Activated naive CD4-positive, alpha-beta T cell treated with anti-CD3 and anti-CD28 coated beads, Interleukin-2, amount 50 U/mL, for 24 hours (primary cell): ENCODE results near the gene CKAP4.

Experiments
- H3K27ac Mint-ChIP-seq: one replicate; pipeline ENCODE4 v1.8.0; 2021; ENCODE audit warnings: mild to moderate bottlenecking, mixed read lengths
- H3K27me3 Mint-ChIP-seq: one replicate; pipeline ENCODE4 v1.8.0; 2021; ENCODE audit warnings: mixed read lengths
- H3K36me3 Mint-ChIP-seq: one replicate; pipeline ENCODE4 v1.8.0; 2021; ENCODE audit warnings: mixed read lengths
- H3K4me1 Mint-ChIP-seq: one replicate; pipeline ENCODE4 v1.8.0; 2021; ENCODE audit warnings: mixed read lengths
- H3K4me3 Mint-ChIP-seq: one replicate; pipeline ENCODE4 v1.8.0; 2021; ENCODE audit warnings: mild to moderate bottlenecking, mixed read lengths
- H3K9me3 Mint-ChIP-seq: one replicate; pipeline ENCODE4 v1.8.0; 2021; ENCODE audit warnings: mixed read lengths

Gene CKAP4

GRCh38 chr12:106255952-106256351 is 8.1 kb upstream of the CKAP4 start:
- no peaks in the 10 kb centered on the region for H3K36me3 Mint-ChIP-seq
- H3K9me3 Mint-ChIP-seq, result no peaks in the 10 kb centered on the region
- H3K27ac Mint-ChIP-seq, result no peak overlapping the region
- H3K4me3 Mint-ChIP-seq, result no peak overlapping the region
- H3K4me1 Mint-ChIP-seq, result no peaks in the 10 kb centered on the region
- H3K27me3 Mint-ChIP-seq, result no peaks in the 10 kb centered on the region

GRCh38 chr12:106255493-106255892 is 7.7 kb upstream of the CKAP4 start:
- no peak overlapping the region for H3K4me3 Mint-ChIP-seq
- no peak overlapping the region for H3K27ac Mint-ChIP-seq
- no peaks in the 10 kb centered on the region for H3K27me3 Mint-ChIP-seq
- H3K36me3 Mint-ChIP-seq, result no peaks in the 10 kb centered on the region
- H3K4me1 Mint-ChIP-seq, result no peaks in the 10 kb centered on the region
- no peaks in the 10 kb centered on the region for H3K9me3 Mint-ChIP-seq

GRCh38 chr12:106254724-106255123 is 6.9 kb upstream of the CKAP4 start:
- H3K27me3 Mint-ChIP-seq, result no peaks in the 10 kb centered on the region

GRCh38 chr12:106251631-106252455 is 4.0 kb upstream of the CKAP4 start:
- Mint-ChIP-seq H3K27me3 (no peaks in the 10 kb centered on the region), H3K36me3 (no peaks in the 10 kb centered on the region), H3K9me3 (no peaks in the 10 kb centered on the region), H3K4me3 (no peak overlapping the region), H3K4me1 (peaks cover 12% of the 10 kb centered on the region), H3K27ac (no peak overlapping the region)

More at GRCh38 chr12:106254724-106255123, 6.9 kb upstream of the CKAP4 start:
- peaks cover 3% of the 10 kb centered on the region for H3K4me1 Mint-ChIP-seq
- H3K27ac Mint-ChIP-seq, result no peak overlapping the region
- no peaks in the 10 kb centered on the region for H3K9me3 Mint-ChIP-seq
- H3K4me3 Mint-ChIP-seq, result no peak overlapping the region
- H3K36me3 Mint-ChIP-seq, result no peaks in the 10 kb centered on the region

- Mint-ChIP-seq H3K9me3 (no peaks in the 10 kb centered on the region), H3K4me1 (peaks cover 31% of the 10 kb centered on the region), H3K27ac (peak overlapping the region; percentile 66), H3K27me3 (no peaks in the 10 kb centered on the region), H3K36me3 (no peaks in the 10 kb centered on the region), H3K4me3 (peak overlapping the region; percentile 84)
These were observed 1.8 kb upstream of the CKAP4 start for GRCh38 chr12:106249411-106250135.

- Mint-ChIP-seq H3K4me3 (peak overlapping the region; percentile 84), H3K36me3 (no peaks in the 10 kb centered on the region), H3K9me3 (no peaks in the 10 kb centered on the region), H3K27ac (peak overlapping the region; percentile 91), H3K4me1 (peaks cover 31% of the 10 kb centered on the region), H3K27me3 (no peaks in the 10 kb centered on the region)
These were observed 1.1 kb upstream of the CKAP4 start for GRCh38 chr12:106248846-106249371.

GRCh38 chr12:106248312-106248845 is 559 bp upstream of the CKAP4 start:
- H3K27me3 Mint-ChIP-seq, result no peaks in the 10 kb centered on the region
- H3K36me3 Mint-ChIP-seq, result no peaks in the 10 kb centered on the region
- peaks cover 33% of the 10 kb centered on the region for H3K4me1 Mint-ChIP-seq
- H3K4me3 Mint-ChIP-seq, result peak overlapping the region; percentile 84
- H3K9me3 Mint-ChIP-seq, result no peaks in the 10 kb centered on the region
- peak overlapping the region; percentile 91 for H3K27ac Mint-ChIP-seq

- H3K27ac Mint-ChIP-seq, result no peak overlapping the region
- peaks cover 1% of the 10 kb centered on the region for H3K36me3 Mint-ChIP-seq
- H3K27me3 Mint-ChIP-seq, result no peaks in the 10 kb centered on the region
- peak overlapping the region; percentile 80 for H3K4me3 Mint-ChIP-seq
- H3K9me3 Mint-ChIP-seq, result no peaks in the 10 kb centered on the region
- H3K4me1 Mint-ChIP-seq, result peaks cover 35% of the 10 kb centered on the region
These were observed 738 bp downstream of the CKAP4 start for GRCh38 chr12:106246891-106247673.

GRCh38 chr12:106245767-106246166 is 2.1 kb downstream of the CKAP4 start:
- peak overlapping the region; percentile 30 for H3K27ac Mint-ChIP-seq
- no peaks in the 10 kb centered on the region for H3K27me3 Mint-ChIP-seq

GRCh38 chr12:106243620-106244019 is 4.2 kb downstream of the CKAP4 start:
- H3K36me3 Mint-ChIP-seq, result peaks cover 7% of the 10 kb centered on the region
- peaks cover 22% of the 10 kb centered on the region for H3K4me1 Mint-ChIP-seq
- H3K27me3 Mint-ChIP-seq, result no peaks in the 10 kb centered on the region
- H3K27ac Mint-ChIP-seq, result no peak overlapping the region
- no peak overlapping the region for H3K4me3 Mint-ChIP-seq
- no peaks in the 10 kb centered on the region for H3K9me3 Mint-ChIP-seq

More at GRCh38 chr12:106245767-106246166, 2.1 kb downstream of the CKAP4 start:
- Mint-ChIP-seq H3K4me1 (peaks cover 35% of the 10 kb centered on the region), H3K4me3 (peak overlapping the region; percentile 80), H3K9me3 (no peaks in the 10 kb centered on the region), H3K36me3 (peaks cover 1% of the 10 kb centered on the region)

- Mint-ChIP-seq H3K4me1 (peaks cover 14% of the 10 kb centered on the region), H3K27me3 (no peaks in the 10 kb centered on the region), H3K36me3 (peaks cover 12% of the 10 kb centered on the region), H3K4me3 (no peak overlapping the region), H3K27ac (no peak overlapping the region), H3K9me3 (no peaks in the 10 kb centered on the region)
These were observed 7.0 kb downstream of the CKAP4 start for GRCh38 chr12:106240821-106241220.

GRCh38 chr12:106239951-106240335 is 7.9 kb downstream of the CKAP4 start:
- Mint-ChIP-seq H3K4me1 (peaks cover 5% of the 10 kb centered on the region), H3K4me3 (no peak overlapping the region), H3K27me3 (no peaks in the 10 kb centered on the region), H3K27ac (no peak overlapping the region), H3K9me3 (no peaks in the 10 kb centered on the region), H3K36me3 (peaks cover 12% of the 10 kb centered on the region)

- Mint-ChIP-seq H3K27ac (no peak overlapping the region), H3K4me3 (no peak overlapping the region), H3K9me3 (no peaks in the 10 kb centered on the region), H3K27me3 (no peaks in the 10 kb centered on the region), H3K36me3 (peaks cover 12% of the 10 kb centered on the region), H3K4me1 (peaks cover 4% of the 10 kb centered on the region)
These were observed 8.4 kb downstream of the CKAP4 start for GRCh38 chr12:106239241-106239950.

GRCh38 chr12:106238146-106238545 is 9.7 kb downstream of the CKAP4 start:
- Mint-ChIP-seq H3K27ac (no peak overlapping the region), H3K4me3 (no peak overlapping the region), H3K4me1 (no peaks in the 10 kb centered on the region), H3K27me3 (no peaks in the 10 kb centered on the region), H3K9me3 (no peaks in the 10 kb centered on the region), H3K36me3 (peaks cover 11% of the 10 kb centered on the region)

- H3K27ac Mint-ChIP-seq, result no peak overlapping the region
- no peaks in the 10 kb centered on the region for H3K27me3 Mint-ChIP-seq
- no peaks in the 10 kb centered on the region for H3K9me3 Mint-ChIP-seq
- H3K36me3 Mint-ChIP-seq, result peaks cover 10% of the 10 kb centered on the region
- H3K4me3 Mint-ChIP-seq, result no peak overlapping the region
- H3K4me1 Mint-ChIP-seq, result no peaks in the 10 kb centered on the region
These were observed 12.1 kb downstream of the CKAP4 start for GRCh38 chr12:106235770-106236169.
